NOMO-1 treated with DMSO at 0.1 percent for 48 hours (cell line): ENCODE results near the gene GRIK4.

Source experiments
- DNase-seq: peaks from one replicate; lab custom pipeline; 2025; ENCODE audit not compliant: unreplicated experiment; lab: John Stamatoyannopoulos, UW

Gene GRIK4

GRCh38 chr11:120510406-120511115 lies 987 bp upstream of the GRIK4 start:
- no peak for DNase-seq

GRCh38 chr11:120511820-120512738 lies 531 bp downstream of the GRIK4 start:
- no peak for DNase-seq

- no peak for DNase-seq
These were observed 1.3 kb downstream of the GRIK4 start for GRCh38 chr11:120512739-120513435.

GRCh38 chr11:120513436-120514315 lies 2.1 kb downstream of the GRIK4 start:
- DNase-seq, result no peak

GRCh38 chr11:120514541-120515121 lies 3.1 kb downstream of the GRIK4 start:
- DNase-seq, result no peak

- DNase-seq, result no peak
These were observed 3.7 kb downstream of the GRIK4 start for GRCh38 chr11:120515186-120515723.

- no peak for DNase-seq
These were observed 5.2 kb downstream of the GRIK4 start for GRCh38 chr11:120516461-120517389.

- no peak for DNase-seq
These were observed 5.8 kb downstream of the GRIK4 start for GRCh38 chr11:120517390-120517761.

- no peak for DNase-seq
These were observed 6.3 kb downstream of the GRIK4 start for GRCh38 chr11:120517801-120518291.

- no peak for DNase-seq
These were observed 6.8 kb downstream of the GRIK4 start for GRCh38 chr11:120518356-120518755.

GRCh38 chr11:120519474-120519873 lies 7.9 kb downstream of the GRIK4 start:
- no peak for DNase-seq

GRCh38 chr11:120520091-120520822 lies 8.7 kb downstream of the GRIK4 start:
- DNase-seq, result no peak

- no peak for DNase-seq
These were observed 9.6 kb downstream of the GRIK4 start for GRCh38 chr11:120521176-120521575.

GRCh38 chr11:120522021-120522420 lies 10.5 kb downstream of the GRIK4 start:
- DNase-seq, result no peak

GRCh38 chr11:120522736-120523135 lies 11.2 kb downstream of the GRIK4 start:
- DNase-seq, result no peak

GRCh38 chr11:120523196-120523595 lies 11.6 kb downstream of the GRIK4 start:
- no peak for DNase-seq

- no peak for DNase-seq
These were observed 13.1 kb downstream of the GRIK4 start for GRCh38 chr11:120524536-120525085.
